GM21786 (cell line): ENCODE data around the gene ABLIM3.

Experiments
- ATAC-seq: cut with Tn5 transposase; IDR thresholded peaks from one replicate; pipeline ENCODE4 v1.9.1; 2021; ENCODE audit not compliant: unreplicated experiment

The ABLIM3 gene

GRCh38 chr5:149215478-149216090 lies 74.3 kb downstream of the ABLIM3 start:
- no peak for ATAC-seq

- ATAC-seq = no peak
Observed at GRCh38 chr5:149216496-149216895, 75.2 kb downstream of the ABLIM3 start.

- ATAC-seq = no peak
Observed at GRCh38 chr5:149217096-149217802, 76.0 kb downstream of the ABLIM3 start.

- ATAC-seq = no peak
Observed at GRCh38 chr5:149217803-149218155, 76.5 kb downstream of the ABLIM3 start.

GRCh38 chr5:149219584-149219983 lies 78.3 kb downstream of the ABLIM3 start:
- ATAC-seq = no peak

GRCh38 chr5:149220750-149221149 lies 79.5 kb downstream of the ABLIM3 start:
- ATAC-seq = no peak

GRCh38 chr5:149221326-149221725 lies 80.0 kb downstream of the ABLIM3 start:
- ATAC-seq = no peak

GRCh38 chr5:149221731-149222342 lies 80.5 kb downstream of the ABLIM3 start:
- ATAC-seq = no peak

GRCh38 chr5:149223081-149223848 lies 82.0 kb downstream of the ABLIM3 start:
- no peak for ATAC-seq

GRCh38 chr5:149224282-149224681 lies 83.0 kb downstream of the ABLIM3 start:
- no peak for ATAC-seq

- ATAC-seq = no peak
Observed at GRCh38 chr5:149227168-149227826, 86.0 kb downstream of the ABLIM3 start.

GRCh38 chr5:149228618-149229297 lies 87.5 kb downstream of the ABLIM3 start:
- ATAC-seq = no peak

GRCh38 chr5:149229298-149229937 lies 88.1 kb downstream of the ABLIM3 start:
- ATAC-seq = no peak

- no peak for ATAC-seq
Observed at GRCh38 chr5:149235841-149236240, 94.5 kb downstream of the ABLIM3 start.

- no peak for ATAC-seq
Observed at GRCh38 chr5:149237662-149238061, 96.4 kb downstream of the ABLIM3 start.

GRCh38 chr5:149238540-149238939 lies 97.2 kb downstream of the ABLIM3 start:
- ATAC-seq = no peak

GRCh38 chr5:149239917-149240316 lies 98.6 kb downstream of the ABLIM3 start:
- ATAC-seq = no peak

- no peak for ATAC-seq
Observed at GRCh38 chr5:149240354-149240998, 99.2 kb downstream of the ABLIM3 start.

- no peak for ATAC-seq
Observed at GRCh38 chr5:149242339-149242738, 101.0 kb downstream of the ABLIM3 start.

- no peak for ATAC-seq
Observed at GRCh38 chr5:149246906-149247305, 105.6 kb downstream of the ABLIM3 start.
